ENCODE measurements around the gene DCST2.
"Not testable (repeated sequence)": the region's sequence is repeated elsewhere in the genome, so short reads cannot be mapped to it uniquely, and the experiment has no call there.

DCST2 gene

DNA sequence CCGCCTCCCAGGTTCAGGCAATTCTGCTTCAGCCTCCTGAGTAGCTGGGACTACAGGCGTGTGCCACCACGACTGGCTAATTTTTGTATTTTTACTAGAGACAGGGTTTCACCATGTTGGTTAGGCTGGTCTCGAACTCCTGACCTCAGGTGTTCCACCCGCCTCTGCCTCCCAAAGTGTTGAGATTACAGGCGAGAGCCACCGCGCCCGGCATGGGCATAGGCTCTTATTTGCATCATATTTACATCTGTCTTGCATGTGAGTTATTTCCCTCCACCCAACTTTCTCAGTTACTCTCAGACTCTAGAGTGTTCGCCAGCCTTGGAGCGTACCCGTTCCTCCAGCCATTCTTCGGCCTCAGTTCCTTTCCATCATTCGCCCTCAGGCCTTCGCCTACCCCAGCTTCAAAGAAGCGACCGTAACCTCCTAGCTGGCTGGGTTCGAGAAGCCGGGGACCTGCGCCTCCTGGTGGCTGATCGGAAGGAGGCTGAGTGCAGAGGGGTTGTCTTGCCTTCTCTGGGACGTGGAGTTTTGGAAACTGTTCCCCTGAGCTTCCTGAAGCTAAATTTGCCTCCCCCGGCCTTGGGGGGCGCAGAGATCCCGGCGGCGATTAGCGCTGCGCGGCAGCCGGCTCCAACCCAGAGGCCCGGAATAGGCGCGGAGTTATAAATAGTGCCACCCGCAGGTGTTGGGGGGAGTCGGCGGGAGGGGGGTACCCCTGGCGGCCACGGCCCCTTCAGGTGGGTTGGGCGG lies 34.6 kb downstream of the DCST2 start:
- Histone ChIP-seq H3K36me3 (ENCODE audit: control insufficient read depth, insufficient read depth, low read length) (no peaks in the 10 kb centered on the region), H3K4me1 (ENCODE audit: control insufficient read depth, insufficient read depth, low read length, poor library complexity, severe bottlenecking) (peaks cover 24% of the 10 kb centered on the region), H3K9me3 (ENCODE audit: control insufficient read depth, low read length) (no peaks in the 10 kb centered on the region), H3K27ac (ENCODE audit: insufficient read depth, low read length, poor library complexity, severe bottlenecking) (peak overlapping the region; percentile 98), H3K4me3 (ENCODE audit: insufficient read depth, low read depth, low read length, poor library complexity, severe bottlenecking) (peak overlapping the region; percentile 53), H3K27me3 (replicated peaks; ENCODE audit: control insufficient read depth, insufficient read depth, low read length, poor library complexity, severe bottlenecking) (no peaks in the 10 kb centered on the region)
- DNase-seq: peak; percentile 41 to 47 (median 44)

DNA sequence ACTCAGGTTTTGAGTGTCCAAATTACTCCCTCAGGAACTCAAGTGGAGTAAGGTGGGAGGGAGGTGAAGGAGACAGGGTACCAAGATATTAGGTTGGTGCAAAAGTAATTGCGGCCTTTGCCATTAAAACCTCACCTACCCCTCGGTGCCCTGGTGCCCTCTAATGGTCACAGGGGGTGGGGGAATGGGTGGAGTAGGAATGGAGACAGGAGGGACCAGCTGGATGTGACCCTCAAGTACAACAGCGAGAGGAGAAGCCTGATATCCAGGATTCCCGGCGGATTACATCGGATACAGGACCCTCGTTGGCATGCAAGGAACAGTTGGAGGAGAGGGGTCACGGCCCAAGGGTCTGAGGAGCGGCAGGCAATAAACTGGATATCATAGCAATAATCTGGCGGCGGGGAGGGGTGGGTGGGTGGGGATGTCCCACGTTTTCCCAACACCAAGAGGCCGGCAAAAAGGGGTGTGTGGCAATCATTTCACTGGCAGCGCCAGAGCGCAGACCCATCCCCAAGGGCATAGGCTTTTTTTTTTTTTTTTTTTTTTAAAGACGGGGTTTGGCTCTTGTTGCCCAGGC lies 35.3 kb downstream of the DCST2 start:
- no peak overlapping the region for H3K27ac ChIP-seq (ENCODE audit: insufficient read depth, low read length, poor library complexity, severe bottlenecking)
- H3K4me3 ChIP-seq (ENCODE audit: insufficient read depth, low read depth, low read length, poor library complexity, severe bottlenecking): no peak overlapping the region
- H3K27me3 ChIP-seq (replicated peaks; ENCODE audit: control insufficient read depth, insufficient read depth, low read length, poor library complexity, severe bottlenecking): no peaks in the 10 kb centered on the region
- no peak for DNase-seq
- H3K4me1 ChIP-seq (ENCODE audit: control insufficient read depth, insufficient read depth, low read length, poor library complexity, severe bottlenecking): peaks cover 18% of the 10 kb centered on the region
- no peaks in the 10 kb centered on the region for H3K36me3 ChIP-seq (ENCODE audit: control insufficient read depth, insufficient read depth, low read length)
- H3K9me3 ChIP-seq (ENCODE audit: control insufficient read depth, low read length): no peaks in the 10 kb centered on the region

DNA sequence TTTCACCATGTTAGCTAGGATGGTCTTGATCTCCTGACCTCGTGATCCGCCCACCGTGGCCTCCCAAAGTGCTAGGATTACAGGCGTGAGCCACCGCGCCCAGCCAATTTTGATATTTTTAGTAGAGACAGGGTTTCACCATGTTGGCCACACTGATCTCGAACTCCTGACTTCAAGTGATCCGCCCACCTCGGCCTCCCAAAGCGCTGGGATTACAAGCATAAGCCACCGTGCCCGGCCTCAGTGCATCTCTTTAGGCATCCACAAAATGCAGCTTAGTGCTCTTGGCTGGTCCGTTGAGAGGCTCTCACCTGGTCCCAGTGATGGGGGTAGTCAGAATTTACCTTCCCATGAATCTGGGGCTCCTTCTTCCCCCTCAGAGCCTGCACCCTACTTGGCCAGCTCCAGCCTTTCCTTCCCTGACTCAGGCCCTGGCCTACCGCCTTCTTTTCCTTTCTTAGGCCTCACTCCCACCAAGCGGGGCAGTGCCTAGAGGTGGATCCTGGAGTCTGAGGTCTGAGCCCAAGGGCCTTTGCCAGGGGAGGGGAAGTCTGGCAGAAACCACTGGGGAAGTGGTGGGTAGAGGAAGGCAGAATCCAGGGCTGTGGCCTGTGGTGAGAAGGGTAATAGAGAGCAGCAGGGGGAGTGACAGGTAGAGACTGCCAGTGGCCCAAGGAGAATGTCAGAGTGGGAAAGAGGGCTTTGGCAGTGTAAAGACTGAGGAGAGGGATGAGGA lies 36.4 kb downstream of the DCST2 start:
- no peak overlapping the region for H3K4me3 ChIP-seq (ENCODE audit: insufficient read depth, low read depth, low read length, poor library complexity, severe bottlenecking)
- no peaks in the 10 kb centered on the region for H3K9me3 ChIP-seq (ENCODE audit: control insufficient read depth, low read length)
- no peaks in the 10 kb centered on the region for H3K27me3 ChIP-seq (replicated peaks; ENCODE audit: control insufficient read depth, insufficient read depth, low read length, poor library complexity, severe bottlenecking)
- peaks cover 4% of the 10 kb centered on the region for H3K36me3 ChIP-seq (ENCODE audit: control insufficient read depth, insufficient read depth, low read length)
- no peak overlapping the region for H3K27ac ChIP-seq (ENCODE audit: insufficient read depth, low read length, poor library complexity, severe bottlenecking)
- DNase-seq: no peak
- H3K4me1 ChIP-seq (ENCODE audit: control insufficient read depth, insufficient read depth, low read length, poor library complexity, severe bottlenecking): peaks cover 20% of the 10 kb centered on the region

DNA sequence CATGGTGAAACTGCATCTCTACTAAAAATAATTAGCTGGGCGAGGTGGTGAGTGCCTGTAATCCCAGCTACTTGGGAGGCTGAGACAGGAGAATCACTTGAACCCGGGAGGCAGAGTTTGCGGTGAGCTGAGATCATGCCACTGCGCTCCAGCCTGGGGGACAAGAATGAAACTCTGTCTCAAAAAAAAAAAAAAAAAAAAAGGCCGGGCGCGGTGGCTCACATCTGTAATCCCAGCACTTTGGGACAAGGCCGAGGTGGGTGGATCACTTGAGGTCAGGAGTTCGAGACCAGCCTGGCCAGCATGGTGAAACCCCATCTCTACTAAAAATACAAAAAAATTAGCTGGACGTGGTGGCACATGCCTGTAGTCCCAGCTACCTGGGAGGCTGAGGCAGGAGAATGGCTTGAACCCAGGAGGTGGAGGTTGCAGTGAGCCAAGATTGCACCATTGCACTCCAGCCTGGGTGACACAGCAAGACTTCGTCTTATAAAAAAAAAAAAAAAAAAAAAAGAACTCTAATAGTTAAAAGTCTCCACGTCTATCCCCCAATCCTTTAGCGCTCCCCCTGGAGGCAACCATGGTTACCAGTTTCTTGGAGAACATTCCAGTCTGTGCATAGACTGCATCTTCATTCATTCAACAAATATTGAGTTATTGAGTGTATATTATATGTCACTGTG lies 38.1 kb downstream of the DCST2 start:
- H3K27ac ChIP-seq (ENCODE audit: insufficient read depth, low read length, poor library complexity, severe bottlenecking); DNase-seq; H3K4me3 ChIP-seq (ENCODE audit: insufficient read depth, low read depth, low read length, poor library complexity, severe bottlenecking); H3K36me3 ChIP-seq (ENCODE audit: control insufficient read depth, insufficient read depth, low read length); H3K9me3 ChIP-seq (ENCODE audit: control insufficient read depth, low read length); H3K27me3 ChIP-seq (replicated peaks; ENCODE audit: control insufficient read depth, insufficient read depth, low read length, poor library complexity, severe bottlenecking): not testable (repeated sequence)
- H3K4me1 ChIP-seq (ENCODE audit: control insufficient read depth, insufficient read depth, low read length, poor library complexity, severe bottlenecking): peaks cover 10% of the 10 kb centered on the region

DNA sequence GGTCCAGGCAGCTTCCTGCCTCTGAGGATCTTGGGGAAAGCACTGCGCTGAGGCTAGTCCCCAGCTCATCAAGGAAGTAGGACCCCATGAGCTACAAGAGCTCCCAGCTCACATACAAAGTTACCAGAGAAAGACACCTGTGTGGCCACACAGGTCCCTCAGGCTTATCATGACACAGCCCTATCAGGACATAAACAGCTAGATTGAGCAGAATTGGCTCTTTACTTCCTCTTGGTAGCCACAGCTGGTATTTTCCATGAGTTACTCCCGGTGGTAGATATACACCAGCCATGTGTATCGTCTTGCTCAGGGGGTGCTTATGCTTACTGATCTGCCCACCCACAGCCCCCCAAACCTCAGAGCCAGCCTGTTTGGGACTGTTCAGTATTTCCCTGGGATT lies 39.0 kb downstream of the DCST2 start:
- peaks cover 16% of the 10 kb centered on the region for H3K36me3 ChIP-seq (ENCODE audit: control insufficient read depth, insufficient read depth, low read length)

DNA sequence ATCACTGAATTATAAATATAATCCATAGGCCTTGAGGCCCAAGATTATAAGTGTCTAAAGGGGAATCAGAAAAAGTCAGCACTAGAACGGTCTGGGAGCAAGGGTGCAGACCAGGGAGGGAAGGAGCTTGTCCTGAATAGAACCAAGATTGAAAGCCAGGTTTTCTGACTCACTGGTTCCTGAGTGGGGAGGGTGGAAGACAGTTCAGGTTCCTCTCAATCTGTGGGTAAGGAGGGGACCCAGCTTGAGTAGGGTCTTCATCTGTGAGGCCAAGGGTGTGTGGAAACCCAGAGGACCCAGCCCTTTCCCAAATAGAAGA lies 39.4 kb downstream of the DCST2 start:
- no peak overlapping the region for H3K27ac ChIP-seq (ENCODE audit: insufficient read depth, low read length, poor library complexity, severe bottlenecking)

More for the DNA sequence above, 39.0 kb downstream of the DCST2 start:
- H3K27me3 ChIP-seq (replicated peaks; ENCODE audit: control insufficient read depth, insufficient read depth, low read length, poor library complexity, severe bottlenecking): no peaks in the 10 kb centered on the region
- no peak for DNase-seq
- no peak overlapping the region for H3K4me3 ChIP-seq (ENCODE audit: insufficient read depth, low read depth, low read length, poor library complexity, severe bottlenecking)
- H3K9me3 ChIP-seq (ENCODE audit: control insufficient read depth, low read length): no peaks in the 10 kb centered on the region
- no peak overlapping the region for H3K27ac ChIP-seq (ENCODE audit: insufficient read depth, low read length, poor library complexity, severe bottlenecking)
- H3K4me1 ChIP-seq (ENCODE audit: control insufficient read depth, insufficient read depth, low read length, poor library complexity, severe bottlenecking): peaks cover 10% of the 10 kb centered on the region

DNA sequence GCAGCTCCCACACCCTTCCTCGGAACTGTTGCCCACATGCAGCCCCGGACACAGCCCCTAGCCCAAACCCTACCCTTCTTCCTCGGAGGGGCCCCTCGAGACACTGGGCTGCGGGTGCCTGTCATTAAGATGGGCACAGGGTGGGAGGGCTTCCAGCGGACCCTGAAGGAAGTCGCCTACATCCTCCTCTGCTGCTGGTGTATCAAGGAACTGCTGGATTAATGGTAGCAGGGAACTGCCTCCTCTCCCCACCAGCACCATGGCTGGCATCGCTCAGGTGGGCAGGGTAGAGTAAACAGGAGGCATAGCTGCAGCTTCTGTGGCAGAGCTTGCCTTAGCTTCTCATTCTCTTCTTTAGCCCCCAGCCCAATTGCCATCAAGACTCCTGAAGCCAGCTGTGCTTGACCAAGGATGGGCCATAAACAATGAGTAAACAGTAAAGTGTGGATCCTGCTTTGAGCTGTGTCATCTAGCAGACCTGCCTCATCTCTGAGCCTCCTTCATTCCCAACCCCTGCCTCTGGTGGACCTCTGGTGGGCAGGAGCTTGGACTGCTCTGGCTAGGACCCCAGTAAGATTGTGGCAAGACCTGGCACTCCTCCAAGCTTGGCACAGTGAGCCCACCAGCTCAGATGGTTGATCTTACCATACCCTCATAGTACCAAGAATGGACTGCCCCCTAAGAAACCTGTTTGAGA lies 39.9 kb downstream of the DCST2 start, which contains the start of gene LENEP:
LENEP (plus strand) TSS at position 15 of the 697 bp plus-strand sequence; CDS start at position 37, 22 bp downstream.
- Histone ChIP-seq H3K36me3 (ENCODE audit: control insufficient read depth, insufficient read depth, low read length) (peaks cover 24% of the 10 kb centered on the region), H3K4me1 (ENCODE audit: control insufficient read depth, insufficient read depth, low read length, poor library complexity, severe bottlenecking) (peaks cover 4% of the 10 kb centered on the region), H3K27ac (ENCODE audit: insufficient read depth, low read length, poor library complexity, severe bottlenecking) (no peak within 1 kb of the TSS), H3K27me3 (replicated peaks; ENCODE audit: control insufficient read depth, insufficient read depth, low read length, poor library complexity, severe bottlenecking) (no peaks in the 10 kb centered on the region), H3K9me3 (ENCODE audit: control insufficient read depth, low read length) (no peaks in the 10 kb centered on the region), H3K4me3 (ENCODE audit: insufficient read depth, low read depth, low read length, poor library complexity, severe bottlenecking) (no peak within 1 kb of the TSS)
- no peak for DNase-seq

More for the DNA sequence above, 39.4 kb downstream of the DCST2 start:
- Histone ChIP-seq H3K36me3 (ENCODE audit: control insufficient read depth, insufficient read depth, low read length) (peaks cover 19% of the 10 kb centered on the region), H3K9me3 (ENCODE audit: control insufficient read depth, low read length) (no peaks in the 10 kb centered on the region), H3K4me3 (ENCODE audit: insufficient read depth, low read depth, low read length, poor library complexity, severe bottlenecking) (no peak overlapping the region), H3K4me1 (ENCODE audit: control insufficient read depth, insufficient read depth, low read length, poor library complexity, severe bottlenecking) (peaks cover 9% of the 10 kb centered on the region), H3K27me3 (replicated peaks; ENCODE audit: control insufficient read depth, insufficient read depth, low read length, poor library complexity, severe bottlenecking) (no peaks in the 10 kb centered on the region)
- no peak for DNase-seq

DNA sequence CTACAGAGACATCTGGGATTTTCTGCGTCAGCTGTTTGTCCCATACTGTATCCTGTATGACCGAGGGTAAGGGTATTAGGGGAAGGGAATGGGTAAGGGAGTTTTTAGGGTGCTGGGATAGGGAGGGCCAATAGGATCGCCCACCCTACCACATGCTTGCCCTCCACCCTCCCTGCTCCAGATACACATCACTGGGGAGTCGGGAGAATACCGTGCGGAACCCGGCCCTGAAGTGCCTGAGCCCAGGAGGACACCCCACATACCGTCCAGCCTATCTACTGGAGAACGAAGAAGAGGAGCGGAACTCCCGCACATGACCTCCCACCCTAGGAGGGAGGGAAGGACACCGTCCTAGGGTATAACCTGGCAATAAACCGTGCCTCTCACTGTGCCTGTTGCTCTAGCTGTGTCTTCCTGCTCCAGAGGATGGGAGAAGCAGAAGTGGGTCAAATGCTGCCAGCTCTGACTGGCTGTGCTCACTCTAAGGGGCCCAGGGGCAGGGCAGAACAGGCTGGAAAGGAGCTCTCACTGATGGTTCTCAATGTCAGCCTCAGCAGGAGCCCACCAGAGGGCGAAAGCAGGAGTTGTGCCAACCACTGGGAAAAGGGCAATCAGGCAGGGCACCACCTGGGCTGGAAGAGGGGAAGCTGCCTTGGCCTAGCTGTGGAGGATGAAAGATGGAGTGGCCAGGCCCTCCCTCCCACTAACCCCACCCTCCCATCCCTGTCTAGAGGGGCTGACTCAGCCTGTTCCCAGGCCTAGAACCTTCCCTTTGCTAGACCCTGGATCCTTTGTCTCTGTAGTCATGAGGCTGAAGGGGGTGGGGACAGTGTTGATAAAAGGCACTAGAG lies 40.6 kb downstream of the DCST2 start:
- no peak overlapping the region for H3K27ac ChIP-seq (ENCODE audit: insufficient read depth, low read length, poor library complexity, severe bottlenecking)
- no peak overlapping the region for H3K4me3 ChIP-seq (ENCODE audit: insufficient read depth, low read depth, low read length, poor library complexity, severe bottlenecking)
- peaks cover 2% of the 10 kb centered on the region for H3K4me1 ChIP-seq (ENCODE audit: control insufficient read depth, insufficient read depth, low read length, poor library complexity, severe bottlenecking)
- peaks cover 32% of the 10 kb centered on the region for H3K36me3 ChIP-seq (ENCODE audit: control insufficient read depth, insufficient read depth, low read length)
- H3K9me3 ChIP-seq (ENCODE audit: control insufficient read depth, low read length): no peaks in the 10 kb centered on the region
- DNase-seq: no peak
- H3K27me3 ChIP-seq (replicated peaks; ENCODE audit: control insufficient read depth, insufficient read depth, low read length, poor library complexity, severe bottlenecking): no peaks in the 10 kb centered on the region

DNA sequence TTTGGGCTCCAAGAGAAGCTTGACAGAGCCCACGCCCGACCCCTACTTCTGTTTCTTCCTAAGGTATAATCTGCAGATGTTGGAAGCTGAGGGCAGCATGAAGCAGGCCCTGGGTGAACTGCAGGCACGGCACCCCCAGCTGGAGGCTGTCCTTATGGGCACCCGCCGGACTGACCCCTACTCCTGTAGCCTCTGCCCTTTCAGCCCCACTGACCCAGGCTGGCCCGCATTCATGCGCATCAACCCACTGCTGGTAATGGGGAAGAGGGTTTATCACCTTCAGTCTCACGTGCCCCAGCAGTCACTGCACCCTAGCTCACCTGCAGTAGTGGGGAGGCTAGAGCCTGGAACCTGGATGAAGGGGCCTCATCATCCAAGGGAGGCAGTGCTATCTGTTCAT lies 43.3 kb downstream of the DCST2 start:
- H3K4me1 ChIP-seq (ENCODE audit: control insufficient read depth, insufficient read depth, low read length, poor library complexity, severe bottlenecking): peaks cover 2% of the 10 kb centered on the region
- peaks cover 36% of the 10 kb centered on the region for H3K36me3 ChIP-seq (ENCODE audit: control insufficient read depth, insufficient read depth, low read length)
- no peak overlapping the region for H3K4me3 ChIP-seq (ENCODE audit: insufficient read depth, low read depth, low read length, poor library complexity, severe bottlenecking)
- no peak overlapping the region for H3K27ac ChIP-seq (ENCODE audit: insufficient read depth, low read length, poor library complexity, severe bottlenecking)
- no peaks in the 10 kb centered on the region for H3K27me3 ChIP-seq (replicated peaks; ENCODE audit: control insufficient read depth, insufficient read depth, low read length, poor library complexity, severe bottlenecking)
- H3K9me3 ChIP-seq (ENCODE audit: control insufficient read depth, low read length): no peaks in the 10 kb centered on the region
- DNase-seq: no peak

All from effector memory CD4-positive, alpha-beta T cell (primary cell).